IMR-90 (cell line): ENCODE measurements around the gene KLC4. TPM values are rescaled to one million over a fixed set of nuclear protein-coding genes. Genes with fewer than 3 reads are reported as not detected.
A peak's percentile ranks its signal among the peaks of the same experiment; 100 is the strongest.

Experiments used
- ATAC-seq: fragments of 200-7000 bp; cut with Tn5 transposase; 2 replicates; pipeline ENCODE4 v1.9.1; 2020; ENCODE audit warnings: low read depth, mild to moderate bottlenecking, moderate library complexity
- BruUV-seq: library from RNA; stranded (reverse); fragments of 400-500 nt; replicated peaks from 2 replicates; lab custom pipeline; 2021; lab: Mats Ljungman, UMichigan
- CTCF ChIA-PET: fragments of 300-600 bp; formaldehyde crosslinking; extraction: SDS; loops from one replicate; lab custom pipeline; 2021; ENCODE audit warnings: antibody characterized with exemption; lab: Yijun Ruan, JAX
- POLR2A ChIA-PET: fragments of 300-600 bp; sonication (Branson Sonifier 250); formaldehyde crosslinking; loops from one replicate; lab custom pipeline; 2022; ENCODE audit warnings: antibody characterized with exemption; ENCODE audit not compliant: unreplicated experiment; lab: Charles Lee
- DNase-seq: peaks from one replicate; pipeline ENCODE4 v3.0.0; 2013
- H2AFZ ChIP-seq: replicated peaks from 2 replicates; pipeline ENCODE3; 2013; ENCODE audit warnings: low read length, mild to moderate bottlenecking; ENCODE audit not compliant: poor library complexity
- H2AK5ac ChIP-seq: 2 replicates; pipeline ENCODE4 v1.6.1; 2013; ENCODE audit warnings: low read depth, low read length, inconsistent platforms
- H2AK9ac ChIP-seq: replicated peaks from 2 replicates; pipeline ENCODE3; 2013; ENCODE audit warnings: mild to moderate bottlenecking, low read depth, low read length, moderate library complexity; ENCODE audit not compliant: poor library complexity
- H2BK120ac ChIP-seq: 2 replicates; pipeline ENCODE4 v1.6.1; 2013; ENCODE audit warnings: low read depth, low read length, inconsistent platforms
- H2BK15ac ChIP-seq: 3 replicates; pipeline ENCODE4 v1.6.1; 2013; ENCODE audit warnings: low read depth, low read length, inconsistent platforms
- H2BK20ac ChIP-seq: 2 replicates; pipeline ENCODE4 v1.6.1; 2013; ENCODE audit warnings: low read depth, mild to moderate bottlenecking, inconsistent platforms, low read length, moderate library complexity
- H2BK5ac ChIP-seq: 2 replicates; pipeline ENCODE4 v1.6.1; 2013; ENCODE audit warnings: mild to moderate bottlenecking, low read depth, low read length, inconsistent platforms; ENCODE audit not compliant: poor library complexity, severe bottlenecking
- H3K14ac ChIP-seq: replicated peaks from 2 replicates; pipeline ENCODE4 v1.6.1; 2013; ENCODE audit warnings: low read depth, low read length, inconsistent platforms
- H3K18ac ChIP-seq: 2 replicates; pipeline ENCODE4 v1.6.1; 2013; ENCODE audit warnings: low read depth, low read length, control low read depth
- H3K23ac ChIP-seq: 2 replicates; pipeline ENCODE4 v1.6.1; 2013; ENCODE audit warnings: low read depth, low read length, inconsistent platforms
- H3K27ac ChIP-seq: 2 replicates; pipeline ENCODE4 v1.5.1; 2013; ENCODE audit warnings: mild to moderate bottlenecking, control low read depth, low read length; ENCODE audit not compliant: insufficient read depth
- H3K27me3 ChIP-seq: 2 replicates; pipeline ENCODE4 v1.6.1; 2013; ENCODE audit warnings: low read length; ENCODE audit not compliant: control insufficient read depth, insufficient read depth
- H3K36me3 ChIP-seq: 2 replicates; pipeline ENCODE4 v1.6.1; 2013; ENCODE audit warnings: low read length, mixed read lengths; ENCODE audit not compliant: control insufficient read depth, insufficient read depth
- H3K4ac ChIP-seq: 2 replicates; pipeline ENCODE4 v1.6.1; 2013; ENCODE audit warnings: low read depth, low read length, inconsistent platforms
- H3K4me1 ChIP-seq: 2 replicates; pipeline ENCODE4 v1.6.1; 2013; ENCODE audit warnings: low read length, mixed read lengths; ENCODE audit not compliant: control insufficient read depth, insufficient read depth
- H3K4me2 ChIP-seq: 2 replicates; pipeline ENCODE4 v1.6.1; 2013; ENCODE audit warnings: low read depth, mild to moderate bottlenecking, control low read depth, low read length, moderate library complexity
- H3K4me3 ChIP-seq: 2 replicates; pipeline ENCODE4 v1.5.1; 2013; ENCODE audit warnings: low read depth, mild to moderate bottlenecking, control low read depth, low read length, moderate library complexity; ENCODE audit not compliant: insufficient read depth
- H3K56ac ChIP-seq: 2 replicates; pipeline ENCODE4 v1.6.1; 2013; ENCODE audit warnings: low read length, inconsistent platforms; ENCODE audit not compliant: insufficient read depth; ENCODE audit errors: extremely low read depth
- H3K79me1 ChIP-seq, 2 experiments: 2 replicates each; pipeline ENCODE4 v1.6.1; 2013; ENCODE audit warnings: low read length in 2 of 2, inconsistent platforms in 1 of 2, low read depth in 1 of 2
- H3K9ac ChIP-seq: 2 replicates; pipeline ENCODE4 v1.6.1; 2013; ENCODE audit warnings: low read depth, low read length, control low read depth
- H3K9me1 ChIP-seq: 2 replicates; pipeline ENCODE4 v1.6.1; 2013; ENCODE audit warnings: low read length, inconsistent platforms; ENCODE audit not compliant: insufficient read depth
- H3K9me3 ChIP-seq: 2 replicates; pipeline ENCODE4 v1.6.1; 2013; ENCODE audit warnings: low read length; ENCODE audit not compliant: control insufficient read depth, insufficient read depth
- H4K20me1 ChIP-seq: 2 replicates; pipeline ENCODE4 v1.6.1; 2013; ENCODE audit warnings: low read length, inconsistent platforms; ENCODE audit not compliant: insufficient read depth
- H4K5ac ChIP-seq: 2 replicates; pipeline ENCODE4 v1.6.1; 2013; ENCODE audit warnings: mild to moderate bottlenecking, low read depth, low read length, control low read depth
- H4K8ac ChIP-seq, 2 experiments: 2 replicates each; pipeline ENCODE4 v1.6.1; 2013; ENCODE audit warnings: low read depth in 2 of 2, low read length in 2 of 2, control low read depth in 1 of 2, inconsistent platforms in 1 of 2
- H4K91ac ChIP-seq: 2 replicates; pipeline ENCODE4 v1.6.1; 2013; ENCODE audit warnings: low read depth, low read length, inconsistent platforms; ENCODE audit not compliant: insufficient read depth
- BHLHE40 ChIP-seq: fragments of 150-350 bp; IDR thresholded peaks from 2 replicates; pipeline ENCODE4 v1.6.1; 2016; ENCODE audit warnings: mild to moderate bottlenecking, low read depth, low read length
- CEBPB ChIP-seq: IDR thresholded peaks from 2 replicates; pipeline ENCODE4 v1.6.1; 2012; ENCODE audit warnings: low read depth, low read length, improper control_type of control experiment
- CHD1 ChIP-seq: IDR thresholded peaks from 2 replicates; pipeline ENCODE4 v1.6.1; 2012; ENCODE audit warnings: low read depth, low read length, improper control_type of control experiment
- MAFK ChIP-seq: IDR thresholded peaks from 2 replicates; pipeline ENCODE4 v1.6.1; 2012; ENCODE audit warnings: low read depth, low read length, improper control_type of control experiment
- MAZ ChIP-seq: IDR thresholded peaks from 2 replicates; pipeline ENCODE4 v1.6.1; 2012; ENCODE audit warnings: low read depth, mild to moderate bottlenecking, low read length, improper control_type of control experiment, moderate library complexity, borderline replicate concordance
- MXI1 ChIP-seq: IDR thresholded peaks from 2 replicates; pipeline ENCODE4 v1.6.1; 2012; ENCODE audit warnings: low read depth, mild to moderate bottlenecking, low read length, moderate library complexity, borderline replicate concordance
- NFE2L2 ChIP-seq: fragments of 150-350 bp; IDR thresholded peaks from 2 replicates; pipeline ENCODE4 v1.6.1; 2016; ENCODE audit warnings: low read depth, mild to moderate bottlenecking, low read length
- POLR2A ChIP-seq: IDR thresholded peaks from 2 replicates; pipeline ENCODE4 v1.6.1; 2012; ENCODE audit warnings: mild to moderate bottlenecking, low read depth, low read length
- RAD21 ChIP-seq: IDR thresholded peaks from 2 replicates; pipeline ENCODE4 v1.6.1; 2012; ENCODE audit warnings: low read length, improper control_type of control experiment
- RCOR1 ChIP-seq: IDR thresholded peaks from 2 replicates; pipeline ENCODE4 v1.6.1; 2012; ENCODE audit warnings: mild to moderate bottlenecking, low read length, improper control_type of control experiment; ENCODE audit not compliant: insufficient replicate concordance
- RFX5 ChIP-seq: IDR thresholded peaks from 2 replicates; pipeline ENCODE4 v1.8.0; 2012; ENCODE audit warnings: low read depth, mild to moderate bottlenecking, low read length, moderate library complexity
- SMC3 ChIP-seq: fragments of 150-350 bp; IDR thresholded peaks from 2 replicates; pipeline ENCODE4 v1.6.1; 2016; ENCODE audit warnings: low read depth, mild to moderate bottlenecking, antibody characterized with exemption, low read length, moderate library complexity
- WGBS, 2 experiments: methylation state at CpG; one replicate each; pipeline versions ENCODE4 v1.1.5 to v1.1.7; 2013; ENCODE audit warnings: missing lambda C conversion rate in 2 of 2; ENCODE audit not compliant: insufficient read length in 1 of 2; ENCODE audit errors: extremely low coverage in 2 of 2; 5-methylcytosine and 5-hydroxymethylcytosine counted together
- dilution Hi-C: fragments of 300-500 bp; cut with HindIII; formaldehyde crosslinking; loops from one replicate; pipeline ENCODE4 v1.14.3; 2018; ENCODE audit warnings: low sequenced_read_pairs; ENCODE audit not compliant: unreplicated experiment
- in situ Hi-C: fragments of 300-500 bp; cut with MboI; formaldehyde crosslinking; loops from 3 replicates; pipeline ENCODE4 v1.14.3; 2019; ENCODE audit warnings: low sequenced_read_pairs, inconsistent platforms, mixed read lengths
- intact Hi-C: fragments of 100-400 bp; cut with micrococcal nuclease; formaldehyde crosslinking; loops from 2 replicates; pipeline ENCODE4 v1.10.0; 2022
- polyA plus RNA-seq, 3 experiments: library from polyadenylated mRNA; depleted of rRNA; stranded (reverse); fragments of >200 nt; gene quantifications; 2 replicates each; pipeline ENCODE4 v1.2.3, GENCODE V29; 2012; ENCODE audit warnings: low replicate concordance in 1 of 3
- total RNA-seq: library from RNA; depleted of rRNA; stranded (reverse); fragments of >200 nt; gene quantifications from 2 replicates; pipeline ENCODE4 v1.2.3, GENCODE V29; 2012
- TF ChIP-seq, protein P1 (sequence below): fragments of 150-350 bp; IDR thresholded peaks from 2 replicates; pipeline ENCODE4 v1.6.1; 2017; ENCODE audit warnings: mild to moderate bottlenecking, antibody characterized with exemption, low read length, low read depth
- TF ChIP-seq, protein P2 (sequence below): conservative IDR thresholded peaks from 2 replicates; pipeline ENCODE4 v1.5.1; 2012; ENCODE audit warnings: mild to moderate bottlenecking, low read depth, low read length, improper control_type of control experiment

The KLC4 gene
- total and polyA plus RNA-seq, 2 of the 4 experiments (the other 2 are of a cell fraction): 10.9 to 13.0 TPM

DNA sequence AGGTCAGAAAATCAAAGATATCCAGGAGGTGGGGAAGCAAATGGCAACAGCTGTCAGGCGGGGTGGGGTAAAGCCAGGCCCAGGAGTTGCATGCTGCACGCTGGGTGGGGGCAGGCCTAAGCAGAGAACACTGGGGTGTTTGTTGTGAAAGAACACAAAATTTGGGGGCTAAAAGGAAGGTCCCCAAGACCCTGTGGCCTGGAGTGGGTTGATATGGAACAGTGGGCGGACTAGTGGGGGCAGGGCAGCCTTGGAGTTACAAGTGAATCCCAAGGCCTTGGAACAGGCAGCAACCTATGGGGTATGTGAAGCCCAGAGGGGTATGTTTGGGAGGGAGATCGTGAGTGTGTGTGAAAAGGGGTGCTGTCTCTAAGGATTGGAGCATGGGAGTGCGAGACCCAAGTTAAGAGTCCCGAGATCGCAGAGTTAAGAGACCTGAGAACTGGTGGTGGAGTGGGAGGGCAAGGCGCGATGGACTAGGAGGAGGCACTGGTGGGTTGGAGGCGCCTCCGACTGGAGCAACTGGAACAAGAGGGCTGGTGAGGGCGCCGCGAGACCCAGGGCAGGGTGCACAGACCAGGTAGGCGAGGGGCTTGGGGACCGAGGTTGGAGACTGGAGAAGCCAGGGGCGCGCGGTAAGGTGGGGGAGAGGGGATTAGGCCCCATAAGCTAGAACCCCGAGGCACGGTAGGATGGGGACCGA is 6.4 kb upstream of the KLC4 start:
- Histone ChIP-seq H3K14ac (peak overlapping the region; percentile 98), H4K8ac (peak overlapping the region; percentile 84 to 100), H3K36me3 (peaks cover 44% of the 10 kb centered on the region), H3K9me3 (no peaks in the 10 kb centered on the region), H4K91ac (peak overlapping the region; percentile 88), H3K79me1 (peaks cover 19 to 53% of the 10 kb centered on the region in 2 experiments; a peak in 3 of 4 replicates), H3K27ac (peak overlapping the region; percentile 87), H3K27me3 (no peaks in the 10 kb centered on the region), H2AK9ac (peak overlapping the region; percentile 100), H2BK20ac (no peak overlapping the region), H3K18ac (peak overlapping the region; percentile 62), H3K4me2 (peak overlapping the region; percentile 99), H2BK15ac (peak overlapping the region; percentile 54; the same call in 1 of the 3 replicates), H2AK5ac (peak overlapping the region; percentile 100), H2BK120ac (peak overlapping the region; percentile 71), H2BK5ac (peak overlapping the region; percentile 87), H3K9me1 (peaks cover 21% of the 10 kb centered on the region), H4K5ac (peak overlapping the region; percentile 99), H3K23ac (peak overlapping the region; percentile 98), H3K4me3 (peak overlapping the region; percentile 68), H2AFZ (peak overlapping the region; percentile 93), H4K20me1 (no peaks in the 10 kb centered on the region), H3K4ac (peak overlapping the region; percentile 98), H3K4me1 (peaks cover 18% of the 10 kb centered on the region), H3K9ac (peak overlapping the region; percentile 95), H3K56ac (peak overlapping the region; percentile 89)
- dilution Hi-C loops (no loop called here), intact Hi-C loops (loop anchor here (1.0 to 5.0 kb wide), 2 partner anchors 22 to 89 kb away; no protein-coding TSS in a partner anchor), in situ Hi-C loops (no loop called here)
- peak; percentile 20 for DNase-seq
- peak; percentile 45 for ATAC-seq
- no TSS peak for BruUV-seq
- 39% methylated on average over 10 of the region's 22 CpGs; no CpG with 5 or more reads in 1 of the 2 experiments for WGBS, 2 experiments
- POLR2A ChIA-PET: interaction anchor here (0.9 to 1.1 kb wide), 2 partner anchors 8 to 24 kb away, joined by 3 read pairs; no protein-coding TSS in a partner anchor
- CTCF ChIA-PET: no interaction called here
- TF ChIP-seq MXI1 (no peak), RAD21 (no peak), BHLHE40 (no peak), CEBPB (no peak), MAFK (no peak), MAZ (no peak), RFX5 (no peak), POLR2A (no peak), NFE2L2 (no peak), RCOR1 (no peak), SMC3 (no peak), CHD1 (no peak)
- TF ChIP-seq, protein P1, sequence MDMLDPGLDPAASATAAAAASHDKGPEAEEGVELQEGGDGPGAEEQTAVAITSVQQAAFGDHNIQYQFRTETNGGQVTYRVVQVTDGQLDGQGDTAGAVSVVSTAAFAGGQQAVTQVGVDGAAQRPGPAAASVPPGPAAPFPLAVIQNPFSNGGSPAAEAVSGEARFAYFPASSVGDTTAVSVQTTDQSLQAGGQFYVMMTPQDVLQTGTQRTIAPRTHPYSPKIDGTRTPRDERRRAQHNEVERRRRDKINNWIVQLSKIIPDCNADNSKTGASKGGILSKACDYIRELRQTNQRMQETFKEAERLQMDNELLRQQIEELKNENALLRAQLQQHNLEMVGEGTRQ: no peak
- TF ChIP-seq, protein P2, sequence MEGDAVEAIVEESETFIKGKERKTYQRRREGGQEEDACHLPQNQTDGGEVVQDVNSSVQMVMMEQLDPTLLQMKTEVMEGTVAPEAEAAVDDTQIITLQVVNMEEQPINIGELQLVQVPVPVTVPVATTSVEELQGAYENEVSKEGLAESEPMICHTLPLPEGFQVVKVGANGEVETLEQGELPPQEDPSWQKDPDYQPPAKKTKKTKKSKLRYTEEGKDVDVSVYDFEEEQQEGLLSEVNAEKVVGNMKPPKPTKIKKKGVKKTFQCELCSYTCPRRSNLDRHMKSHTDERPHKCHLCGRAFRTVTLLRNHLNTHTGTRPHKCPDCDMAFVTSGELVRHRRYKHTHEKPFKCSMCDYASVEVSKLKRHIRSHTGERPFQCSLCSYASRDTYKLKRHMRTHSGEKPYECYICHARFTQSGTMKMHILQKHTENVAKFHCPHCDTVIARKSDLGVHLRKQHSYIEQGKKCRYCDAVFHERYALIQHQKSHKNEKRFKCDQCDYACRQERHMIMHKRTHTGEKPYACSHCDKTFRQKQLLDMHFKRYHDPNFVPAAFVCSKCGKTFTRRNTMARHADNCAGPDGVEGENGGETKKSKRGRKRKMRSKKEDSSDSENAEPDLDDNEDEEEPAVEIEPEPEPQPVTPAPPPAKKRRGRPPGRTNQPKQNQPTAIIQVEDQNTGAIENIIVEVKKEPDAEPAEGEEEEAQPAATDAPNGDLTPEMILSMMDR: no peak
